RWPE2 (cell line): Measurements from ENCODE around the gene ANKEF1.

Experiments
- ATAC-seq: fragments of 200-7000 bp; cut with Tn5 transposase; 3 replicates; pipeline ENCODE4 v1.9.1; 2021; ENCODE audit warnings: low read depth
- DNase-seq: peaks from one replicate; pipeline ENCODE4 v3.0.0-alpha.2; 2020; ENCODE audit warnings: low spot score
- H3K27ac ChIP-seq: fragments of 450-650 bp; 2 replicates; pipeline ENCODE4 v1.5.1; 2017; ENCODE audit warnings: mild to moderate bottlenecking; ENCODE audit not compliant: poor library complexity, severe bottlenecking
- H3K27me3 ChIP-seq: fragments of 250-450 bp; sonication (Bioruptor Pico); 2 replicates; pipeline ENCODE4 v1.5.1; 2021; ENCODE audit warnings: mild to moderate bottlenecking, moderate library complexity; ENCODE audit not compliant: insufficient read depth, poor library complexity, severe bottlenecking
- H3K36me3 ChIP-seq: fragments of 250-450 bp; sonication (Bioruptor Pico); 2 replicates; pipeline ENCODE4 v1.5.1; 2020; ENCODE audit warnings: low read depth, mild to moderate bottlenecking, moderate library complexity
- H3K4me1 ChIP-seq: fragments of 250-450 bp; sonication (Bioruptor Pico); 2 replicates; pipeline ENCODE4 v1.5.1; 2021; ENCODE audit warnings: mild to moderate bottlenecking, moderate library complexity; ENCODE audit not compliant: insufficient read depth, poor library complexity, severe bottlenecking
- H3K4me3 ChIP-seq: fragments of 250-450 bp; sonication (Bioruptor Pico); 2 replicates; pipeline ENCODE4 v1.5.1; 2021; ENCODE audit warnings: mild to moderate bottlenecking, moderate library complexity; ENCODE audit not compliant: severe bottlenecking
- H3K9me3 ChIP-seq: fragments of 250-450 bp; sonication (Bioruptor Pico); 2 replicates; pipeline ENCODE4 v1.5.1; 2021; ENCODE audit warnings: mild to moderate bottlenecking, moderate library complexity; ENCODE audit not compliant: severe bottlenecking
- CTCF ChIP-seq: fragments of 450-650 bp; IDR thresholded peaks from one replicate; pipeline ENCODE4 v1.5.1; 2017; ENCODE audit warnings: mild to moderate bottlenecking, moderate library complexity; ENCODE audit not compliant: poor library complexity, severe bottlenecking

Gene ANKEF1

GRCh38 chr20:10061641-10062040 is 26.9 kb downstream of the ANKEF1 start:
- no peak for DNase-seq
- Histone ChIP-seq H3K4me1 (peaks cover 10% of the 10 kb centered on the region), H3K9me3 (no peaks in the 10 kb centered on the region), H3K4me3 (no peak overlapping the region), H3K27me3 (no peaks in the 10 kb centered on the region), H3K36me3 (no peaks in the 10 kb centered on the region), H3K27ac (no peak overlapping the region)
- ATAC-seq: no peak
- TF ChIP-seq CTCF: no peak

GRCh38 chr20:10063482-10063881 is 28.7 kb downstream of the ANKEF1 start:
- ATAC-seq: no peak
- H3K27ac ChIP-seq: no peak overlapping the region
- no peaks in the 10 kb centered on the region for H3K9me3 ChIP-seq
- H3K27me3 ChIP-seq: no peaks in the 10 kb centered on the region
- H3K36me3 ChIP-seq: no peaks in the 10 kb centered on the region
- H3K4me1 ChIP-seq: peaks cover 10% of the 10 kb centered on the region
- TF ChIP-seq CTCF: no peak
- H3K4me3 ChIP-seq: no peak overlapping the region
- DNase-seq: no peak

GRCh38 chr20:10064611-10065010 is 29.8 kb downstream of the ANKEF1 start:
- DNase-seq: no peak
- Histone ChIP-seq H3K4me1 (no peaks in the 10 kb centered on the region), H3K27me3 (no peaks in the 10 kb centered on the region), H3K27ac (no peak overlapping the region), H3K4me3 (no peak overlapping the region), H3K9me3 (no peaks in the 10 kb centered on the region), H3K36me3 (no peaks in the 10 kb centered on the region)
- TF ChIP-seq CTCF: no peak
- no peak for ATAC-seq

- Histone ChIP-seq H3K4me3 (no peak overlapping the region), H3K27me3 (no peaks in the 10 kb centered on the region), H3K36me3 (no peaks in the 10 kb centered on the region), H3K9me3 (no peaks in the 10 kb centered on the region), H3K4me1 (no peaks in the 10 kb centered on the region), H3K27ac (no peak overlapping the region)
- DNase-seq: no peak
- no peak for TF ChIP-seq CTCF
- ATAC-seq: no peak
Measured at GRCh38 chr20:10065154-10065833, 30.5 kb downstream of the ANKEF1 start.

GRCh38 chr20:10067321-10067720 is 32.5 kb downstream of the ANKEF1 start:
- Histone ChIP-seq H3K27me3 (no peaks in the 10 kb centered on the region), H3K4me3 (no peak overlapping the region), H3K36me3 (no peaks in the 10 kb centered on the region), H3K4me1 (no peaks in the 10 kb centered on the region), H3K27ac (no peak overlapping the region), H3K9me3 (no peaks in the 10 kb centered on the region)
- no peak for DNase-seq
- no peak for ATAC-seq
- TF ChIP-seq CTCF: no peak
